HG03108 (cell line): ENCODE data around the gene ERFE.
"Not testable (repeated sequence)": the region's sequence is repeated elsewhere in the genome, so short reads cannot be mapped to it uniquely, and the experiment has no call there.

Source experiments
- ATAC-seq: cut with Tn5 transposase; IDR thresholded peaks from one replicate; pipeline ENCODE4 v1.9.1; 2021; ENCODE audit warnings: moderate library complexity; ENCODE audit not compliant: unreplicated experiment

ERFE gene, protein sequence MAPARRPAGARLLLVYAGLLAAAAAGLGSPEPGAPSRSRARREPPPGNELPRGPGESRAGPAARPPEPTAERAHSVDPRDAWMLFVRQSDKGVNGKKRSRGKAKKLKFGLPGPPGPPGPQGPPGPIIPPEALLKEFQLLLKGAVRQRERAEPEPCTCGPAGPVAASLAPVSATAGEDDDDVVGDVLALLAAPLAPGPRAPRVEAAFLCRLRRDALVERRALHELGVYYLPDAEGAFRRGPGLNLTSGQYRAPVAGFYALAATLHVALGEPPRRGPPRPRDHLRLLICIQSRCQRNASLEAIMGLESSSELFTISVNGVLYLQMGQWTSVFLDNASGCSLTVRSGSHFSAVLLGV

DNA sequence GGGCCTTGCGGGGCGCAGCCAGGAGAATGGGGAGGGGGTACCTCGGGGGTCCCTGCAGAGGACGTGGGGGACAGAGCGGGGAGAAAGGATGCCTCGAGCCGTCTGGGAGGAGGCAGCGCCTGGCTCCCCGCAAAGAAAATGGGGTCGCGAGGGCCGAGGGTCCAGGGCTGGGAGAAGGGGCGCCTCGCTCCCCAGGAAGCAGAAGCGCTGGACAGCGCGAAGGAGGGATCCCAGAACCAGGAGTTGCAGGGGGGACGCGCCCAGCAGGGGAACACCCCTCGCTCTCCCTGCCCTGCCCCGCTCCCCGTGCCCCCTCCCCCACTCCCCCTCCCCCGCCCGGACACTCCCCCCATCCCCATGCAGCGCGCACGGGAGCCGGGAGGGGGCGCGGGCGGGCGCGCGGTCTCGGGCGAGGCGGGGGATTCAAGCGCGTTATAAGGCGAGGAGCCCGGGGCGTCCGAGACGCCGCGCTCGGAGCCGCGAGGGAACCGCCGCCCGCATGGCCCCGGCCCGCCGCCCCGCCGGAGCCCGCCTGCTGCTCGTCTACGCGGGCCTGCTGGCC lies at the start of gene ERFE:
Gene ERFE, plus strand, starts transcription at position 462 of the 562 bp plus-strand sequence. Its CDS starts 38 bp downstream, at position 500.
- ATAC-seq: no peak

DNA sequence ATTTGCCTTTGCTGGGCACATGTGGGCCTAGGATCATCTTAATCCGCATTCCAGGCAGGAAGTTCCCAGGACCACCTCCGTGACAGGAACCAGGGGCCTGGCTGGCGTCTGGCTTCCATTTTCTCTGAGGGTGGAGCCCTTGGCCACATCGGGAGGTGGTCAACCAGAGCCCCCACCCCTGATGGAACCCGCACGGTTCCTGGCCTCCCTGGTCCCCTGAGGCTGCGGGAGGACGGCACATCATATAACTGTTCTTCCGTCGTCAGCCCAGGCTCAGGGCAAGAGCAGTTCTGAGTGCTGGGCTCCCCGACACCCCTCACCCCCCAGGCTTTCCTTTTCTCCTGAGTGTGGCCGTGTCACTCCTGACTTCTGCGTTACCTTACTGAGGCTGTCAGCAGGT lies 45.2 kb upstream of the ERFE start:
- no peak for ATAC-seq

DNA sequence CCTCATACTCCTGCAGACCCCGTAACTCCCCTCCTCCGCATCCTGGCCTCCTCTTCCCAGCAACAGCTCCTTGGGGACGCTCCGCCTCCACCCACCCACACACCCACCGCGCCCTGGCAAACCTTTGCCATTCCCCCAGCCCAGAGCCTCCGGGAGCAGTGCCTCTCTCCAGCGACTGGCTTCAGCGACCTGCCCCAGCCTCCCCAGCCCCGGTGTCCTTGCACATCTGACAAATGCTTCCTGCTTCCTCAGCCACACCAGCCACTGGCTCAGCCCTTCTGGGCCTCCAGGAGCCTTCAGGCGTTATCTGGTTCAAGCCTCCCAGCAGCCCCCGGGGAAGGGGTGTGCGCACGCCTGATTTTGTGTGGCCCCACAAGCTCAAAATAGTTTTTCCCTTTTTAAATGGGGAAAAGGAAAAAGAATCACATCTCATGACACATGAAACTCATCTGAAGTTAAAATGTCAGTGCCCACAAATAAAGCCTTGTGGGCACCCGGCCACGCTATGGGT lies 44.4 kb upstream of the ERFE start:
- ATAC-seq: no peak

DNA sequence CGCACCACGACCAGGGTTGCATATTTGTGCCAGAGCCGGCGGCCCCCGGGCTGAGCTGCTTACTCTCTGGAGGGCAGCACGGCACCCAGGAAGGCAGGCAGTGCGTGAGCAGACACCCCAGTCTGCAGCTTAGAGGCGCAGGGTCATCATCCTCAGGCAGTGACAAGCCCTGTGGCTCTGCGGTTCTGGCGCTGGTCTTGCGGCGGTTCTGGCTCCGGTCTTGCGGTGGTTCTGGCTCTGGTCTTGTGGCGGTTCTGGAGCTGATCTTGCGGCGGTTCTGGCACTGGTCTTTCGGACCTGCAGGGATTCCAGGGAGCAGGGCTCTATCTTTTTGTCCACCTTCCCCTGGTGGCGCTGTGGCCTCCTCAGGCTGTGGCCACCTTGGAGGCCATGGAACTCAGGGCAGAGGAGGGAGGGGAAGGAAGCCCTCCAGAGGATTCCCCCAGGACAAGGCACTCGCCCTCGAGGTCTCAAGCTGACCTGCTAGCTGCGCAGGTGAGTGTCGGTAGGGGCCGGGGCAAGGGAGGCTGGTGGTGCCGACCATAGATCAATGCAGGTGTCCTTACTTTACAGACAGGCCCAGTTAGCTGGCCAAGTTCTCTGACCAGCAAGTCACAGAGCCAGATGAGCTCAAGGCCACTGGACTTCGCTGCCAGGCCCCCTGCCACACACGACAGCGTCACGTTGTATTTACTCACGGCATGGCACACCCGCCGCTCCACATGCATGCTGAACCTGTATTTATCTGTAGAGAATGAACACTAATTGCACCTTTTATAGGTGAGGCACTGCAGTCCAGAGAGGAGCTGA lies 43.7 kb upstream of the ERFE start:
- ATAC-seq: no peak

DNA sequence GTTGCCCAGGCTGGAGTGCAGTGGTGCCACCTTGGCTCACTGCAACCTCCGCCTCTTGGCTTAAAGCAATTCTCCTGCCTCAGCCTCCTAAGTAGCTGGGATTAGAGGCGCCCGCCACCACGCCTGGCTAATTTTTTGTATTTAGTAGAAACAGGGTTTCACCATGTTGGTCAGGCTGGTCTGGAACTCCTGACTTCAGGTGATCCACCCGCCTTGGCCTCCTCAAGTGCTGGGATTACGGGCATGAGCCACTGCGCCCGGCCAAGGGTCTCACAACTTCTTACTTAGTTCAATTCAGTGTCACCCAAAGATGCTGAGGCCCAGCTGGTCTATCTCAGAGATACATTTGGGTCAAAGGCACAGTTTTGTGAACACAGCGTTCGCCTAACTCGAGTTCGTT lies 43.1 kb upstream of the ERFE start:
- ATAC-seq: not testable (repeated sequence)

DNA sequence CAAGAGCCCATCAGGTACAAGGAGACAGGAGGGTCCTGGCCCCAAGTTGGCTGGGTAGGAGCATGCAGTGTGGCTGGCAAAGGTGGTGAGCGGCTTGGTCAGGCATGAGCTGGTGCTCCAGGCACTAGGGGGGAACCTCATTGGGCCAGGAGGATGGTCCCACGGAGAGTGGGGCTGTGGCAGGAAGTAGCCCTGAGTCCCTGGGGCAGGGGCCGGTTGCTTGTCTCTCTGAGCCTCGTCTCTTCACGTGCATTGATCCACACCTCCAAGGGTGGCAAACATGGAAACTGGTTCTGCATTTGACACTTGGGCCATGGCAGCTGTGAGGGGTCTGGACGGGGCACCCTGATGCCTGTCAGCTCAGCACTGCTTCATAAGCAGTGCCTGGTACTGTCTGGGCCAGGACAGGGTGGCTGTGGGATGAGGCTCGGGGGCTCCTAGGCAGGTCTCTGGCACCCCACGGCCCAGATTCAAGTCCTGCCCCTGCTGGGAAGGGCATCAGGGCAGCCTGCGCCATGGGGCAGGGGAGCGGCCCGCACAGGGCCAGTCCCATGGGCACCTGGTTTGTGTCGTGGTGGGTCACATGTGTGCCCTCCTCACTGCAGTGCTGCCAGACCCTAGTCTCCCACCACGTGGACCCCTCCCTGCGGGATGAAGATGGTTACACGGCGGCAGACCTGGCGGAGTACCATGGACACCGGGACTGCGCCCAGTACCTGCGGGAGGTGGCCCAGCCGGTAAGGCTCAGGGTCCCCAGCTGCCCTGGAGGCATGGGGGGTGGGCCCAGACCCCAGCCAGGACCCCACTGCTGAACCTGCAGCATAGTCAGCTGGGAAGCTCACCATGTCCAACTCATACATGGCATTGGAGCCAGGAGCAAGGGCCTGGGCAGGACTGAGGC lies 42.2 kb upstream of the ERFE start:
- ATAC-seq: no peak

DNA sequence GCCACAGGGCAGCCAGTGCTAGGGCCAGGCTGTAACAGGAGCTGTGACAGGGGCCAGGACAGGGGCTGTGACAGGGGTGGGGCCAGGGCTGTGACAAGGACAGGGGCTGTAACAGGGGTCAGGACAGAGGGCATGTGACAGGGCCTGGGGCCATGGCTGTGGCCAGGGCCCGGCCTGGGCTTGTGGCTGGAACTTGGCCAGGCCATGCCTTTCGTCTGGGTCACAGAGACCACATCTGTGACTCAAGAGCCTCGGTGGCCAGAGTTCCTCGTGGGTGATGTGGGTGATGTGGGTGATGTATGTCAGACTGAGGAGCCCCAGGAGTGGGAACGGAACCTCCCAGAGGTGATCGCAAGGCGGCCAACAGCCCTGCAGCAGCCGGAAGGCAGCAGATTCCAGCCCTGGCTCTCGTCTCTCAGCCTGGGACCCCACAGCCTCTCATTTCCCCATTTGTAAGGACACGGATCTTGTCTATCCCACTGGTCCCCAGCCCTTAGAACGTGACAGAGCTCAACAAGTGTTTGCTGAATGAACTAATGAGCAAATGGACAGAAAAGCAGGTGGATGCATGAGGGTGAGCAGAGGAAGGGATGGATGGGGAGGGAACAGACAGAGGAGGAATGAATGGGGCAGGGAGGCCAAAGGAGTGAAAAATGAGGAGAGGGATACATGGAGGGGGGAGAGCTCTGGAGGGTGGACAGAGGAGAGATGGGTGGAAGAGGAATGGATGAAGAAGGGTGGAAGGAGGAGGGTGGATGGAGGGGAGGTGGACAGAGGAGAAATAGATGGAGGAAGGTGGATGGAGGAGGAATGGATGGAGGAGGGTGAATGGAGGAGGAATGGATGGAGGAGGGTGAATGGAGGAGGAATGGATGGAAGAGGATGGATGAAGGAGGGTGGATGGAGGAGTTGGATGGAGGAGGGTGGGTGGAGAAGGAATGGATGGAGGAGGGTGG lies 41.3 kb upstream of the ERFE start:
- no peak for ATAC-seq

DNA sequence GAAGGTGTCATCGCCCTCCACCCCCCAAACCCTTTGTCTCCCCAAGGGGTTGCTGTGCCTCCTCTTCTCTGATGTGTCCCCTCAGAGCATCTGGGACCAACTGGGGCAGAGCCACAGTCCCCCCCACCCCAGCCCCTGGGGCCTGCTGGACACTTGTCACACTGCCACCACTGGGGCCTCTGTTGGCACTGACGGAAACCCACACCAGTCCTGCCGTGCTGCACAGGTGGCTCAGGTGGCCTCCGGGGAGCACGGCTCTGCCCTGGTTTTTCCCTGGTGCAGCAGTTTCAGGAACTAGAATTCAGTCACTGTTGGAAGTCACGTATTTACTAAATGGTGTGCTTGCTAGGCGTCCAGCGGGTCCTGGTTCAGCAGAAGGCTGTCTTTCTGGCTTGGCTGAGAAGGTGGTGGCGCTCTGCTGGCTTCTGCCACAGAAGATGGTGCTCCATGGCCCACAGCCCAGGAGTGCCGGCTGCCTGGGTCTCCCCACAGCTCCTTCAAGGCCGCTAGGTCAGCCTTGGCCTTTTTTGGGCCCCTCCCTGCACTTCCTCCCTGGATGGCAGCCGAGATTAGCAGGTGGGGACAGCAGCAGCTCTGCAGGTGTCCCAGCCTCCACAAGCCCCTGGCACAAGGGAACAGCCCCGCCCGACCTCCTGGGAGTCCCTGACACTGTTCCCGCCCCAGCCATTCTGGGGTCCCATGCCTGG lies 38.9 kb upstream of the ERFE start:
- no peak for ATAC-seq

DNA sequence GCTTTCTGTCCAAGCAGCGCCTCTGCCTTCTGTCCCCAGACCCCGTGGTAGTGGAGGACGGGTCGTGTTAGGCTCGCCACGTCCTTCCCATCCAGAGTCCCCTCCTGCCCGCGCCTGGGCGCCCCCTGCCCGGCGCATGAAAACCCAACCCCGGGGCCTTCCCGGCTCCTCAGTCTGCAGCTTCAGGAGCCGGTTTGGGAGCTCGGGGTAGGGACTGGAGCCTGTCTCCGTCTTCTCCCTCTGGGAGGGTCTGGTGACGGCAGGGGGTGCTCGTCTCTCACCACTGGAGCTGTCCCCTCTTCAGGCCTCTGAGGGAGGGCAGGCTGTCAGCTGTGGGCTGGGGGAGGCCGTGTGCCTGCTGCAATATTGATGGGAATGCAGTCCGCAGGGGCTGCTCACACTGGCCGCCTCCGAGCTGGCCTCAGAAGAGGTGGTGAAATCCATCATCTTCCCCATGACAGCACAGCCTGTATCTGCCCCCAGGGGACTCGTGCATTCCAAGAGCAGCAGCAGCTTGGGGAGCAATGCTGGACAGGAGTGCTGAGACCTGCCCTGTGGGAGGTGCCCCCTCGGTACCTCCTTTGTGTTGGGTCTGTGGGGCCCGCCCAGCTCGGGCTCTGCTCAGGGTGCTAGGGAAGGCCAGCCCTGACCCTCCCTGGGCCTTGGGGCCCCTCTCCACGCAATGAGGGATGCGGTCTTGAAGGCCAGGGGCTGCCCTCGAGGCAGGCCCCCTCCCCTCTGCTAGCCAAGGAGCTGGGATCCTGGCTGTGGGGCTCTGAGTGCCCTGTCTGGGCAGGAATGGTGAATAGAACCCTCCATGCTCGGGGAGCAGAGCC lies 38.1 kb upstream of the ERFE start:
- ATAC-seq: no peak

DNA sequence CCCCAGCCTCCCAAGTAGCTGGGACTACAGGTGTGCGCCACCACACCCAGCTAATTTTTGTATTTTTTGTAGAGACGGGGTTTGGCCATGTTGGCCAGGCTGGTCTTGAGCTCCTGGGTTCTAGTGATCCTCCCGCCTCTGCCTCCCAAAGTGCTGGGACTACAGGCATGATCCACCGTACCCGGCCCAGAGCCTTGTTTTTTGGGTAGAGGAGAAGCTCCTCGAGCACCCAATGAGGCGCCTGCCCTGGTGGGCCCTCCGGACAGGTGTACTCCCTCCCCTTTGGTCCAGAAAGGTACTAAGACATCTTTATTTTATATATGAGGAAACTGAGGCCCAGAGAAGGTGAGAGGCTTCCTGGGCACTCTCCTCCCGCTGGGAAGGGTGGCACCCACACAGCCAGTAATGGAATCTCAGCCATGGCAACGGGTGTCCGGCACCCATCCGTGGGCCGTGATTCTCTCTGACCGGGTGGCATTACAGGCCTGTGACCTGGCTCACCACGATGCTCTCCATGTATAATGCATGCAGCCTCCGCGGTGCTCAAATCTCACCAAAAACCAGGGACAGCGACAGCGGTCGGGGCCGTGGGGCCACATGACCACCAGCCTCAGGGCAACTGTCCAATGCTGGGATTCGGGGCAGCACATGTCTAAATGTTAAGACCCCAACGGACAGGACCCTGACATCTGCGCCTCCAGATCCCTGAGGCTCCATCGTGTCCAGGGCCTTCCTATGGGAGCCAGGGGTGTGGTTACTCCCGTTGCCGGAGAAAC lies 37.1 kb upstream of the ERFE start:
- no peak for ATAC-seq

DNA sequence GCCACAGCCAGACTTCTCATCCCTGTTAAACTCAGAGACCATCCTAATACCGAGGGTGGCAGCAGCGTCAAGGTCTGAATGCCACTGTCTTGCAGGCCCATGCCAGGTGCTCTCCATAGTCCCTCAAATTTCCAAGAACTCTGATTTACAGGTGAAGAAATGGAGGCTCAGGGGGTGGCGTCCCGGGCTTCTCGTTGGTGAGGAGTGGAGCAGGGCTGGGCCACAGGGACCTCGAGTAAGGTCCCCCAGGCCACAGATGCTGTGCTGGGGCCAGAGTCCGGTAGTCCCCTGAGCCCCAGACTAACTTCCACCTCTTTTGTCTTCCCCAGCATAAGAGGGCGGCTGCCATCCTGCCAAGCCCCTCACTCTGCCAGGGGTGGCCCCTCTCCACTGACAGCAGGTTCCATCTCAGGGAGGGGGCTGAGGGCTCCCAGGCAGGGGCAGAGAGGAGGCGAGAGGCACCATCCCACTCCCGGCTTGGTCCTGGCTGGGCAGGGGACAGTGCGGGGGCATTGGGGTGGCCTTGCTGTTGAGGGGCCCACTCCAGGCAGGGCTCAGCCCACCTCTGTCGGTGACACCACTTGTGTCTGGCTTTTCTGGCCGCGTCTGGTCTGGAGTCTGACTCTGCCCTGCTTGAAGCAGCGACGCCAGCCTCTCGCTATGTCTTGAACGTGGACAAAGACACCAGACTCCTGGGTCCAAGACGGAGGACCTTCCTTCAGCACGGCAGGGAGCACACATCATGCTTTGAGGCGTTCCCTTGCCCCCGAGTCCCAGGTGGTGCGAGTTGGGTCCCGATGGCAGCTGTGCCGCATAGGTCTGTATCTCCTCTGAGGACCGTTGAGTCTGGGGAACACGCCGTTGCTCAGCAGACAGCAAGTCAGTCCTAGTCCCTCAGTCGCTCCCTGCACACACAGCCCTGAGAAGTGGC lies 36.2 kb upstream of the ERFE start:
- ATAC-seq: no peak

DNA sequence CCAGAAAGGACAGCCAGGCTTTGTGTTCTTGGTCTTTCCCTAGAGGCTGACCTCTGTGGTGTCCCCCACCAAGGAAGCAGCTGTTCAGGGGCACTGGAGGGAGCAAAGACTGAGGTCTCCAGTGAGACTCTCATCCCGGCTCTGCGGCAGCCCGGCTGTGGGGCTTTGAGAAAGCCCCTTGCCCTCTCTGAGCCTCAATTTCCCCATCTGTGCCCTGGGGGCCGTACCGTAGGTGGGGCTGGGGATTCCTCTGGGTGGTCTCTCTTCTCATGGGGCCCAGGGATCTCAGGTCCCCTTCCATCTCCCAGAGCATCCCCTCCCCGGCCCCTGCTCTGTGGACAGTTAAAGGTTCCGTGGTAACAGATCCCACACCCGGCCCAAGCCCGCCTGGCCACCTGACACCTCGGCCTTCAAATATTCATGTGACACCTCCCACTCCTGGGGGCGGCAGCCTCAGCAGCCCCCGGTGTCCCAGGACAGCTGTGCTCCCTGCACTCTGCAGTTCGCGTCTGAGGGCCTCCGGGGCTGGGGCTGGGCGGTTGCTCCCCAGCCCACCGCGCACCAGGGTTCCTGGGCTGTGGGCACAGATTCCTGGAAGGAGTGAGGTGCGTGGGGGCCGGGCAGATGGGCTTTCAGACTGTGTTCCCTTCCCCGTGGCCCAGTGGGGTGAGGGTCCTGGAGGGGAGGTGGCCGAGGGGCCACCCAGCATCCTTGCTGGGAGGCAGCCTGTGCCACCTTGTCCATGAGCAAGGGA lies 35.4 kb upstream of the ERFE start:
- no peak for ATAC-seq

DNA sequence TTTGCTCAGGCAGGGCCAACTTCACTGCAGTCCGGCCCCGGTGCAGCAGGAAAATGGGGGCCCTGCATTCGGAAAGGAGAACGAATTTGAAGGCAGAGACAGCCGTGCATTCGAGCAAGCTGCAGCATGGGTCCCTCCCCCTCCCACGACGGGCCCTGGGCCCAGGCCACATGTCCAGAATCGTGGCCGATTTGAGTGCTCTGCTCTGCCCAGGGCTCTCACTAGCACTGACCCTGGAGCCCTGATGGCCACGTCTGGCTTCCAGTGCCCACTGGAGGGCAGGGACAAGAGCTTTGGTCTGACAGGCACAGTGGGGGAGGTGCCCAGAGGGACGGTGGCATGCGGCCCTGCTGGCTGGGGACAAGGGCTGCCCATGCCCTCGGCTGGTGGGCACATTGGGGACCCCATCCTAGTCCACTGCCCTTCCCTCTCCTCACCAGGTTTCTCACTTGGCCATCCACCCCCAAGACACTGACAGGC lies 34.7 kb upstream of the ERFE start:
- ATAC-seq: no peak

DNA sequence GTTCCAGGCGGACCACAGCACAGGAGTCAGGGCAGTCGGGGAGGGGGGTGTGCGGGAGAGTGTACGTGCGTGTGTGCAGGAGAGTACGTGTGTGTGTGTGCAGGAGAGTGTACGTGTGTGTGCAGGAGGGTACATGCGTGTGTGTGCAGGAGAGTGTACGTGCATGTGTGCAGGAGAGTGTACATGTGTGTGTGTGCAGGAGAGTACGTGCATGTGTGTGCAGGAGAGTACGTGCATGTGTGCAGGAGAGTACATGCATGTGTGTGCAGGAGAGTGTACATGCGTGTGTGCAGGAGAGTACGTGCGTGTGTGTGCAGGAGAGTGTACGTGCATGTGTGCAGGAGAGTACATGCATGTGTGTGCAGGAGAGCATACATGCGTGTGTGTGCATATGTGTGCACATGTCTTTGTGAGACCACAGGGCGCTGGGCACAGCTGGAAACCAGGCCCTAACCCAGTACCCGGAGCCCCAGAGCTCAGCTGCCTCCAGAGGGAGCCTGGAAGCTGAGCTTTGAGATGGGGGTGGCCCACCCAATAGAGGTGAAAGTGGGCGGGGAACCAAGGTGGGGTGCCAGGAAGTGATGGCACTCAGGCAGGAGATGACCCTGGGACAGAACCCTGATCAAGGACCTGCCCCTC lies 34.2 kb upstream of the ERFE start:
- no peak for ATAC-seq
